NCI-H1092 treated with DMSO at 0.1 percent for 48 hours (cell line): Measurements from ENCODE around the gene POU3F1.
A peak's percentile ranks its signal among the peaks of the same experiment; 100 is the strongest.

Experiments used
- DNase-seq: peaks from one replicate; lab custom pipeline; 2025; lab: John Stamatoyannopoulos, UW

Gene POU3F1

GRCh38 chr1:38073534-38074301, 27.1 kb upstream of the POU3F1 start:
- DNase-seq, result no peak

- DNase-seq, result no peak
Measured at GRCh38 chr1:38072858-38073257, 26.3 kb upstream of the POU3F1 start.

- DNase-seq, result no peak
Measured at GRCh38 chr1:38071312-38072256, 25.0 kb upstream of the POU3F1 start.

GRCh38 chr1:38068980-38069340, 22.4 kb upstream of the POU3F1 start:
- DNase-seq, result no peak

- no peak for DNase-seq
Measured at GRCh38 chr1:38068220-38068979, 21.8 kb upstream of the POU3F1 start.

GRCh38 chr1:38064197-38064903, 17.8 kb upstream of the POU3F1 start:
- no peak for DNase-seq

- no peak for DNase-seq
Measured at GRCh38 chr1:38063616-38064015, 17.0 kb upstream of the POU3F1 start.

GRCh38 chr1:38062361-38063288, 16.0 kb upstream of the POU3F1 start:
- peak; percentile 96 for DNase-seq

- DNase-seq, result peak; percentile 38
Measured at GRCh38 chr1:38061883-38062328, 15.3 kb upstream of the POU3F1 start.

- DNase-seq, result no peak
Measured at GRCh38 chr1:38061290-38061689, 14.7 kb upstream of the POU3F1 start.

GRCh38 chr1:38060498-38060897, 13.9 kb upstream of the POU3F1 start:
- no peak for DNase-seq

GRCh38 chr1:38059635-38060250, 13.2 kb upstream of the POU3F1 start:
- no peak for DNase-seq

- no peak for DNase-seq
Measured at GRCh38 chr1:38055965-38056364, 9.4 kb upstream of the POU3F1 start.

GRCh38 chr1:38055398-38055797, 8.8 kb upstream of the POU3F1 start:
- DNase-seq, result no peak

- DNase-seq, result no peak
Measured at GRCh38 chr1:38053416-38054091, 7.0 kb upstream of the POU3F1 start.

- DNase-seq, result no peak
Measured at GRCh38 chr1:38052750-38053415, 6.3 kb upstream of the POU3F1 start.

GRCh38 chr1:38051079-38051543, 4.5 kb upstream of the POU3F1 start:
- DNase-seq, result no peak

- no peak for DNase-seq
Measured at GRCh38 chr1:38050397-38051078, 3.9 kb upstream of the POU3F1 start.
